Type B pancreatic cell (in vitro differentiated cells): Measurements from ENCODE around the gene GZMB. TPM values are rescaled to one million over a fixed set of nuclear protein-coding genes. Genes with fewer than 3 reads are reported as not detected.
"Not testable (repeated sequence)": the region's sequence is repeated elsewhere in the genome, so short reads cannot be mapped to it uniquely, and the experiment has no call there.

ENCODE experiments used
- DNase-seq: peaks from one replicate; pipeline ENCODE4 v3.0.0; 2021; ENCODE audit warnings: mixed read lengths; ENCODE audit not compliant: unreplicated experiment; ENCODE audit errors: extremely low spot score
- H3K27ac Mint-ChIP-seq: 2 replicates; pipeline ENCODE4 v1.8.0; 2021; ENCODE audit warnings: mild to moderate bottlenecking, mixed read lengths
- H3K27me3 Mint-ChIP-seq: 2 replicates; pipeline ENCODE4 v1.8.0; 2021; ENCODE audit warnings: mixed read lengths
- H3K36me3 Mint-ChIP-seq: 2 replicates; pipeline ENCODE4 v1.8.0; 2021; ENCODE audit warnings: mixed read lengths
- H3K4me1 Mint-ChIP-seq: one replicate; pipeline ENCODE4 v1.8.0; 2021; ENCODE audit warnings: mixed read lengths; ENCODE audit not compliant: unreplicated experiment
- H3K4me3 Mint-ChIP-seq: 2 replicates; pipeline ENCODE4 v1.8.0; 2021; ENCODE audit warnings: mild to moderate bottlenecking, mixed read lengths
- H3K9me3 Mint-ChIP-seq: 2 replicates; pipeline ENCODE4 v1.8.0; 2021; ENCODE audit warnings: mixed read lengths
- CTCF ChIP-seq: fragments of 200-600 bp; sonication (generic); conservative IDR thresholded peaks from 2 replicates; pipeline ENCODE4 v1.5.0; 2021; ENCODE audit warnings: antibody characterized with exemption, mild to moderate bottlenecking
- total RNA-seq: library from RNA; stranded (reverse); gene quantifications from 2 replicates; pipeline ENCODE4 v1.2.1, GENCODE V29; 2021; ENCODE audit warnings: low replicate concordance

GZMB gene
- total RNA-seq, 1 donor from 2014 or later, result not detected

DNA sequence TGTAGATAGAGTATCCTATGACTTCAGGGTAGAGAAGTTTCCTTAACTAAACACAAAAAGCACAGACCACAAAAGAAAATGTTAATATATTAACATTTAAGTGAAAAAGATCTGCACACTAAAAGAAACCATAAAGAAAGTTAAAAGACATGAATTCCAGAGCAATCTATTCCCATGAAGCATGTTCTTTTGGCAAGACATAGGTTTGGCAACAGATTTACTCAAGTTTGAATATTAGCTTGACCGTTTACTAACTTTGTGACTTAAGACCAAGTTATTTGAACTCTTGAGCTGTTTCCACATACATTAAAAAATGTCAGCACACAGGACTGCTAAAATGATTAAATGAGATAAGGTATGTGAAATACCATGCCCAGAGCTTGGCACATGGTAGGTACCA, 35.7 kb upstream of the GZMB start:
- H3K27me3 Mint-ChIP-seq, result peaks cover 24% of the 10 kb centered on the region
- H3K36me3 Mint-ChIP-seq, result no peaks in the 10 kb centered on the region
- no peak for DNase-seq
- H3K4me3 Mint-ChIP-seq, result no peak overlapping the region
- no peaks in the 10 kb centered on the region for H3K4me1 Mint-ChIP-seq
- TF ChIP-seq CTCF, result no peak
- peaks cover 4% of the 10 kb centered on the region for H3K9me3 Mint-ChIP-seq
- no peak overlapping the region for H3K27ac Mint-ChIP-seq

DNA sequence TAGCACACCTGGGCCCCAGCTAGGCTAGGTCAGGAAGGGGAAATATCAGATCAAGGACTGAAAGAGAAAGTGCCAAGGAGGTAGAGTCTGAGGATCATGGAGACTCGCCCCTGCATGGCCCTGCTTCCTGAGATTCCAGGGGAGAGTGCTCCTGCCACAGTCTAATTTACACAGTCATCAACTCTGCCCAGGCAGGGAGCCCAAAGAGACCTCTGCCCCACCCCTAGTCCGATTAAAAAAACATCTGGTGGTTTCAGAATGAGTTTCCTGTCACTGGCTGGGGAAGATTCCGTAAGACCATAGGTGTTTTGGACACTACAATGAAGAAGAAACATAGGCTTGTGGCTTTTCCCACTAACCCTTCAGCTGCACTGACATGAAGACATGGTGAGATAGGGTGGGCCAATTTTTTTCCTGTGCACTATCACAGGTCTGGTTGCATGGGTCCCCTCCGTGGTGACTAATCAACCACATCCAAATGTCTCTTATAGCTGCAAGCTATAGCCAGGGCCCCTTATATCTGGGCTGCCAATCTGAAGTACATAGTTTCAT, 31.5 kb upstream of the GZMB start:
- H3K27me3 Mint-ChIP-seq, result peaks cover 13% of the 10 kb centered on the region

GRCh38 chr14:24664366-24664765, 30.4 kb upstream of the GZMB start:
- DNase-seq, result no peak
- Mint-ChIP-seq H3K36me3 (no peaks in the 10 kb centered on the region), H3K4me3 (no peak overlapping the region), H3K4me1 (no peaks in the 10 kb centered on the region), H3K9me3 (peaks cover 4% of the 10 kb centered on the region), H3K27me3 (peaks cover 18% of the 10 kb centered on the region), H3K27ac (no peak overlapping the region)
- no peak for TF ChIP-seq CTCF

More for the DNA sequence above, 31.5 kb upstream of the GZMB start:
- Mint-ChIP-seq H3K36me3 (no peaks in the 10 kb centered on the region), H3K4me1 (no peaks in the 10 kb centered on the region), H3K27ac (no peak overlapping the region), H3K9me3 (peaks cover 4% of the 10 kb centered on the region), H3K4me3 (no peak overlapping the region)
- no peak for DNase-seq
- no peak for TF ChIP-seq CTCF

DNA sequence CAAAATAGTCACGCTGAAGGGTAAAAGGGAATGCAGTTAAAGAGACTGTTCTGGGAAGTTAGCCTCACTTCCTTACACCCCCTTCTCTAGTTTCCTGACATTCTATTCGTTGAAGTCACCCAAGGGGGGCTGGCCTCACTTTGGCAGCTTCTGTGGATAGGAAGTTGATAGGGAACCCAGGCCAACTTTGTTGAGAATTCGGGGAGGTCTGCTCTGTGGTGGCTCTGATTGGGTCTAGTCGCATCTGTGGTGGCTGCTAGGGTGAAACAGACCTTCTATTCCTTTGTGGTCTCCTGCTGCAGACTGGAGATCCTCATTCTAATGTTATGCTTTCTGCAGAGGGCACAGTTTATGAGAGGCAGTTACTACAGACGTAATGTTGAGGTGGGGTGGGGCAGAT, 28.8 kb upstream of the GZMB start:
- H3K9me3 Mint-ChIP-seq, result peaks cover 4% of the 10 kb centered on the region
- H3K36me3 Mint-ChIP-seq, result no peaks in the 10 kb centered on the region
- no peak for TF ChIP-seq CTCF
- no peak overlapping the region for H3K4me3 Mint-ChIP-seq
- peaks cover 25% of the 10 kb centered on the region for H3K27me3 Mint-ChIP-seq
- no peak for DNase-seq
- H3K4me1 Mint-ChIP-seq, result no peaks in the 10 kb centered on the region
- no peak overlapping the region for H3K27ac Mint-ChIP-seq

- H3K36me3 Mint-ChIP-seq, result no peaks in the 10 kb centered on the region
- no peak for TF ChIP-seq CTCF
- no peak for DNase-seq
- H3K9me3 Mint-ChIP-seq, result no peaks in the 10 kb centered on the region
- H3K27me3 Mint-ChIP-seq, result peaks cover 26% of the 10 kb centered on the region
- no peak overlapping the region for H3K27ac Mint-ChIP-seq
- no peak overlapping the region for H3K4me3 Mint-ChIP-seq
- no peaks in the 10 kb centered on the region for H3K4me1 Mint-ChIP-seq
Observed at GRCh38 chr14:24659916-24660570, 26.1 kb upstream of the GZMB start.

DNA sequence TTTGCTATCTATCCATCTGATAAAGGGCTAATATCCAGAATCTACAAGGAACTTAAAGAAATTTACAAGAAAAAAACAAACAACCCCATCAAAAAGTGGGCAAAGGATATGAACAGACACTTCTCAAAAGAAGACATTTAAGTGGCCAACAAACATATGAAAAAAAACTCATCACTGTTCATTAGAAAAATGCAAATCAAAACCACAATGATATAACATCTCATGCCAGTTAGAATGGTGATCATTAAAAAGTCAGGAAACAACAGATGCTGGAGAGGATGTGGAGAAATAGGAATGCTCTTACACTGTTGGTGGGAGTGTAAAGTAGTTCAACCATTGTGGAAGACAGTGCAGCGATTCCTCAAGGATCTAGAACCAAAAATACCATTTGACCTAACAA, 14.4 kb upstream of the GZMB start:
- H3K27me3 Mint-ChIP-seq, H3K4me3 Mint-ChIP-seq, H3K27ac Mint-ChIP-seq, H3K36me3 Mint-ChIP-seq, H3K4me1 Mint-ChIP-seq, DNase-seq, H3K9me3 Mint-ChIP-seq: not testable (repeated sequence)
